HL-60 (cell line): ENCODE data around the gene IQCE. TPM values are rescaled to one million over a fixed set of nuclear protein-coding genes. Genes with fewer than 3 reads are reported as not detected.

Source experiments
- DNase-seq, 2 experiments: peaks; one replicate each; pipeline ENCODE4 v3.0.0-alpha.2; 2010 to 2020; ENCODE audit warnings: low read depth in 1 of 2, low spot score in 1 of 2
- H3K27ac ChIP-seq: fragments of 250-450 bp; sonication (Bioruptor Pico); replicated peaks from 2 replicates; pipeline ENCODE4 v1.5.1; 2020; ENCODE audit warnings: mild to moderate bottlenecking, moderate library complexity
- H3K27me3 ChIP-seq: fragments of 250-450 bp; sonication (Bioruptor Pico); 2 replicates; pipeline ENCODE4 v1.5.1; 2021; ENCODE audit warnings: mild to moderate bottlenecking, moderate library complexity; ENCODE audit not compliant: insufficient read depth, poor library complexity, severe bottlenecking
- H3K4me3 ChIP-seq: replicated peaks from 2 replicates; pipeline ENCODE4 v1.5.1; 2011; ENCODE audit warnings: mild to moderate bottlenecking, control low read depth, low read length; ENCODE audit not compliant: insufficient read depth
- CTCF ChIP-seq: IDR thresholded peaks from one replicate; pipeline ENCODE4 v1.5.1; 2011; ENCODE audit warnings: low read length, control low read depth, inconsistent platforms; ENCODE audit not compliant: insufficient read depth
- GABPA ChIP-seq: IDR thresholded peaks from 2 replicates; pipeline ENCODE4 v1.6.1; 2012; ENCODE audit warnings: low read depth
- POLR2AphosphoS5 ChIP-seq: IDR thresholded peaks from 2 replicates; pipeline ENCODE4 v1.6.1; 2012; ENCODE audit warnings: low read depth
- SPI1 ChIP-seq: IDR thresholded peaks from 2 replicates; pipeline ENCODE4 v1.6.1; 2012; ENCODE audit warnings: low read depth, mild to moderate bottlenecking, borderline replicate concordance
- microRNA-seq: library from miRNA; unstranded; fragments of <30 nt; microRNA quantifications from one replicate; pipeline ENCODE4, GENCODE V29; 2018
- TF ChIP-seq, protein P1 (sequence below): IDR thresholded peaks from 2 replicates; pipeline ENCODE4 v1.6.1; 2012; ENCODE audit warnings: low read depth; ENCODE audit not compliant: insufficient replicate concordance

Gene IQCE

DNA sequence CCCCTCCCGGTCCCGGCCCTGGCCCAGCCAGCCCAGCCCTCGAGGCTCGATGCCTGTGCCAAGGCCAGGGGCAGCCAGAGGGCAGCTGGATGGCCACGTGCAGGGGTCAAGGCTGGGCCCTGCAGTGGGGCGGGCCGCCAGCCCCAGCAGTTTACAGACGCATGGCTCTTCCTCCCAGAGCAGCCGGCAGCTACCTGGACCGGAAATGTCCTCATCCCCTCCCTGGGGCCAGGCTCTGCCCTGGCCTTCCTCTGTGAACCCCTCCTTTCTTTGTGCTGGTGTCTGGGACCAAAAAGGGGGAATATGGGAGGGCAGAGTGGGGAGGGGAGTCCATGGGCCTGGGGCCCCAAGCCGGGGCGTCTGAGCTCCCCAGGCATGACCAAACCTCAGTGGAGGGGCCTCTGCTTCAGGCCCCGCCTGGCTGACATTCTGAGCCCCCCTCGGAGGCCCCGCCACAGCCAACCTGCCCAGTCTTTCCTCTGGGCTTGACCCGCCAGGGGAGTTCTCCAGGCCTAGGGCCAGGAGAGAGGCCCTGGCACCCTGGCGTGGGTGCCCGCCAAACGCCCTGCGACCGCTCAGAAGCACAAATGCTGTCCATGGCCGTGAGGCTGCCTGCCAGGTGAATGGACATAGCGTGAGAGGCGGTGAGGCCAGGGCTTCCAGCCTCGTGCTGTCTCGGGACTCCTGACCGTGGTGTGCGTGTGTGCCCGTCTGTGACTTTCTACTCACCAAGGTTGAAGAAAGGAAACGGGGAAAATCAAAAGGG lies 104.5 kb downstream of the IQCE start:
- Histone ChIP-seq H3K27me3 (no peaks in the 10 kb centered on the region), H3K27ac (peak overlapping the region; percentile 31), H3K4me3 (no peak overlapping the region)
- TF ChIP-seq POLR2AphosphoS5 (no peak), CTCF (no peak), GABPA (no peak), SPI1 (no peak)
- TF ChIP-seq, protein P1, sequence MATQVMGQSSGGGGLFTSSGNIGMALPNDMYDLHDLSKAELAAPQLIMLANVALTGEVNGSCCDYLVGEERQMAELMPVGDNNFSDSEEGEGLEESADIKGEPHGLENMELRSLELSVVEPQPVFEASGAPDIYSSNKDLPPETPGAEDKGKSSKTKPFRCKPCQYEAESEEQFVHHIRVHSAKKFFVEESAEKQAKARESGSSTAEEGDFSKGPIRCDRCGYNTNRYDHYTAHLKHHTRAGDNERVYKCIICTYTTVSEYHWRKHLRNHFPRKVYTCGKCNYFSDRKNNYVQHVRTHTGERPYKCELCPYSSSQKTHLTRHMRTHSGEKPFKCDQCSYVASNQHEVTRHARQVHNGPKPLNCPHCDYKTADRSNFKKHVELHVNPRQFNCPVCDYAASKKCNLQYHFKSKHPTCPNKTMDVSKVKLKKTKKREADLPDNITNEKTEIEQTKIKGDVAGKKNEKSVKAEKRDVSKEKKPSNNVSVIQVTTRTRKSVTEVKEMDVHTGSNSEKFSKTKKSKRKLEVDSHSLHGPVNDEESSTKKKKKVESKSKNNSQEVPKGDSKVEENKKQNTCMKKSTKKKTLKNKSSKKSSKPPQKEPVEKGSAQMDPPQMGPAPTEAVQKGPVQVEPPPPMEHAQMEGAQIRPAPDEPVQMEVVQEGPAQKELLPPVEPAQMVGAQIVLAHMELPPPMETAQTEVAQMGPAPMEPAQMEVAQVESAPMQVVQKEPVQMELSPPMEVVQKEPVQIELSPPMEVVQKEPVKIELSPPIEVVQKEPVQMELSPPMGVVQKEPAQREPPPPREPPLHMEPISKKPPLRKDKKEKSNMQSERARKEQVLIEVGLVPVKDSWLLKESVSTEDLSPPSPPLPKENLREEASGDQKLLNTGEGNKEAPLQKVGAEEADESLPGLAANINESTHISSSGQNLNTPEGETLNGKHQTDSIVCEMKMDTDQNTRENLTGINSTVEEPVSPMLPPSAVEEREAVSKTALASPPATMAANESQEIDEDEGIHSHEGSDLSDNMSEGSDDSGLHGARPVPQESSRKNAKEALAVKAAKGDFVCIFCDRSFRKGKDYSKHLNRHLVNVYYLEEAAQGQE: no peak
- DNase-seq: no peak

DNA sequence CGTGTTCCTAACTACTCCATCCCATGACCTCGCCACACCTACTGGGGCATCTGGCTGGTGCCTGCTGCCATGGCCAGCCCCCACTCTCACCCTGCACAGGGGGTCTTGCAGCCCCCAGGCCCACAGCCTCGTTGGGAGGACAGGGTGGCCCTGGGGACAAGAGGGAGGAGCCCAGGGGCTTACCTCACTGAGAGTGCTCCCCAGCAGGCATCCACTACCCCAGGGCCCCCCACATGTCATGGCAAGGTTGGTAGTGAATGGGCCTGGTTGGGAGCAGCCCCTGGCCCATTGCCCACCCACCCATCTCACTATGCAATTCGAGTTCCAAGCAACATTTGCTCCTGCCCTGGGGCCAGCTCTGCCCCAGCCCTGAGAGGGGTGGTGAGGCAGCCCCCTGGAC lies 105.2 kb downstream of the IQCE start:
- no peak for TF ChIP-seq SPI1
- TF ChIP-seq POLR2AphosphoS5: no peak
- TF ChIP-seq GABPA: no peak
- TF ChIP-seq, protein P1: no peak
- Histone ChIP-seq H3K4me3 (no peak overlapping the region), H3K27ac (no peak overlapping the region), H3K27me3 (no peaks in the 10 kb centered on the region)
- no peak for DNase-seq

Small RNAs within 50 kb of the gene (microRNA-seq; reads per million reads assigned to microRNA genes)
- gene MIR4648: not detected
